Uterus (tissue), 4 donors: ENCODE data around the gene VPS35. TPM values are rescaled to one million over a fixed set of nuclear protein-coding genes. Genes with fewer than 3 reads are reported as not detected.
A peak's percentile ranks its signal among the peaks of the same experiment; 100 is the strongest.

Source experiments
- DNase-seq, 2 donors: peaks; one replicate each; pipeline ENCODE4 v3.0.0-alpha.2; 2019 to 2020
- H3K27ac ChIP-seq, 2 donors: fragments of 200-600 bp; sonication (generic); 1 replicate in 1 of 2; 2 replicates in 1 of 2; pipeline ENCODE4 v1.5.1; 2016 to 2018
- H3K27me3 ChIP-seq, 2 donors: fragments of 200-600 bp; sonication (generic); one replicate each; pipeline ENCODE4 v1.5.1; 2018 to 2019; ENCODE audit warnings: control low read depth in 1 of 2
- H3K36me3 ChIP-seq, 2 donors: fragments of 200-600 bp; sonication (generic); one replicate each; pipeline ENCODE4 v1.5.1; 2019; ENCODE audit warnings: control low read depth in 1 of 2
- H3K4me1 ChIP-seq, 2 donors: fragments of 200-600 bp; sonication (generic); one replicate each; pipeline ENCODE4 v1.5.1; 2018 to 2019; ENCODE audit warnings: control low read depth in 1 of 2
- H3K4me3 ChIP-seq, 2 donors: fragments of 200-600 bp; sonication (generic); 1 replicate in 1 of 2; 2 replicates in 1 of 2; pipeline ENCODE4 v1.5.1; 2018 to 2019; ENCODE audit warnings: mild to moderate bottlenecking in 1 of 2
- H3K9me3 ChIP-seq, 2 donors: fragments of 200-600 bp; sonication (generic); one replicate each; pipeline ENCODE4 v1.5.1; 2019; ENCODE audit warnings: control low read depth in 1 of 2
- CTCF ChIP-seq, 4 experiments: fragments of 200-600 bp in 2 of 4; fragments of 450-650 bp in 2 of 4; sonication (generic) in 2 of 4; IDR thresholded peaks; one replicate each; pipeline ENCODE4 v1.5.1; 2016 to 2019; ENCODE audit warnings: antibody characterized with exemption in 4 of 4, mild to moderate bottlenecking in 2 of 4, moderate library complexity in 1 of 4
- POLR2A ChIP-seq, 2 donors: fragments of 450-650 bp; IDR thresholded peaks; one replicate each; pipeline ENCODE4 v1.6.1; 2016; ENCODE audit warnings: antibody characterized with exemption in 2 of 2, mild to moderate bottlenecking in 1 of 2, moderate library complexity in 1 of 2
- intact Hi-C: fragments of 100-400 bp; cut with DNase I; formaldehyde crosslinking; loops from one replicate; pipeline ENCODE4 v1.15.1; 2023; ENCODE audit warnings: low total_unique reads
- total RNA-seq, 4 donors: library from RNA; depleted of rRNA in 3 of 4; stranded (reverse); fragments of >200 nt in 3 of 4; gene quantifications; one replicate each; pipeline versions ENCODE4 v1.1.0 to v1.2.4, GENCODE V29; 2014 to 2023
- donor health status: DM: yes; HTN: yes; CAD: no.

VPS35 gene
- 100 to 1,000 TPM in 1 of 4 donors, 10 to 100 TPM in 3; 23.1 to 183 (median 67.4) TPM for total RNA-seq

GRCh38 chr16:46688654-46689364 is at the start of gene VPS35:
VPS35 (minus strand) TSS chr16:46689178; CDS start chr16:46689133, 45 bp downstream.
- intact Hi-C loops: no loop called here
- H3K36me3 ChIP-seq: no peaks in the 10 kb centered on the region
- TF ChIP-seq CTCF (IDR thresholded peaks at IDR 0.05) (no peak), POLR2A (IDR thresholded peaks at IDR 0.05) (peak; percentile 42 to 67)
- peak; percentile 99 for DNase-seq
- peaks cover 0 to 6% of the 10 kb centered on the region in 2 donors for H3K4me1 ChIP-seq
- H3K27ac ChIP-seq: peak within 1 kb of the TSS; percentile 95 to 98
- no peaks in the 10 kb centered on the region for H3K9me3 ChIP-seq
- H3K4me3 ChIP-seq: peak within 1 kb of the TSS; percentile 68 to 73
- H3K27me3 ChIP-seq: no peaks in the 10 kb centered on the region

DNA sequence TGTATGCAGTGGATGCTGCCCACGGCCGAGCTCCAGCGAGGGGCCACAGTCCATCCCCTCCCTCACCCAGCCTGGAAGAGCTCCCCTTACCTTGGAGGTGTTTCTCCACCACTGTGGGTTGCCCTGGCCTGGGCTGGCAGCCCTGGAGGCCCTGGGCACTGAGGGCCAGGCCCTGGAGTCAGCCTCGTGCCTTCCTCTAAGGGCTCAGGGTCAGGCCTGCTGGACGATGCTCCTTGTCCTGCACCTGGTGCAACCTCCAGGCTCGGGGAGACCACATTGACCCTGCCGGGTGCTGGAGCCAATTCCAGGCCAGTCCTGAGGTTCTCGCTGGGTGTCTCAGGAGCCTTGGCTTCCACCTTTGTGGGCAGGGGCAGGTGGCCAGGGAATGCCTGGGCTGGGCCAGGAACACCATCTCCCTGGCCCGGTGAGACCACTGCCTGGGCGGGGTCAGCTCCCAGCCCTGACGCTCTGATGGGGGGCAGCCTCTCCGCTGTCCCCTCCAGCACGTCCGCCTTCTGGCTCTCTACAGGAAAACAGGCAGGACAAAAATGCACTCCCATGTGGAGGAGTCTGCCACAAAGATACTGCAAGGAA is 48.7 kb upstream of the VPS35 start:
- no peak for DNase-seq
- no peaks in the 10 kb centered on the region for H3K27me3 ChIP-seq
- intact Hi-C loops: no loop called here
- H3K4me3 ChIP-seq: no peak overlapping the region
- TF ChIP-seq CTCF (IDR thresholded peaks at IDR 0.05): no peak
- no peak for TF ChIP-seq POLR2A (IDR thresholded peaks at IDR 0.05)
- no peaks in the 10 kb centered on the region for H3K4me1 ChIP-seq
- H3K9me3 ChIP-seq: no peaks in the 10 kb centered on the region
- H3K36me3 ChIP-seq: no peaks in the 10 kb centered on the region
- H3K27ac ChIP-seq: no peak overlapping the region

GRCh38 chr16:46736695-46737094 is 47.7 kb upstream of the VPS35 start:
- DNase-seq: no peak
- Histone ChIP-seq H3K36me3 (no peaks in the 10 kb centered on the region), H3K9me3 (no peaks in the 10 kb centered on the region), H3K27ac (no peak overlapping the region), H3K4me3 (no peak overlapping the region), H3K27me3 (no peaks in the 10 kb centered on the region), H3K4me1 (no peaks in the 10 kb centered on the region)
- TF ChIP-seq POLR2A (IDR thresholded peaks at IDR 0.05) (no peak), CTCF (IDR thresholded peaks at IDR 0.05) (no peak)
- intact Hi-C loops: no loop called here

- Histone ChIP-seq H3K27me3 (no peaks in the 10 kb centered on the region), H3K27ac (no peak overlapping the region), H3K36me3 (no peaks in the 10 kb centered on the region), H3K4me1 (no peaks in the 10 kb centered on the region), H3K9me3 (no peaks in the 10 kb centered on the region), H3K4me3 (no peak overlapping the region)
- DNase-seq: no peak
- intact Hi-C loops: no loop called here
- TF ChIP-seq POLR2A (IDR thresholded peaks at IDR 0.05) (no peak), CTCF (IDR thresholded peaks at IDR 0.05) (no peak)
Observed at GRCh38 chr16:46733319-46733830, 44.4 kb upstream of the VPS35 start.

- intact Hi-C loops: no loop called here
- Histone ChIP-seq H3K27ac (no peak overlapping the region), H3K9me3 (no peaks in the 10 kb centered on the region), H3K36me3 (no peaks in the 10 kb centered on the region), H3K4me3 (no peak overlapping the region), H3K27me3 (no peaks in the 10 kb centered on the region), H3K4me1 (no peaks in the 10 kb centered on the region)
- no peak for TF ChIP-seq POLR2A (IDR thresholded peaks at IDR 0.05)
- TF ChIP-seq CTCF (IDR thresholded peaks at IDR 0.05): no peak
- no peak for DNase-seq
Observed at GRCh38 chr16:46732561-46732960, 43.6 kb upstream of the VPS35 start.
